ENCODE data around the gene CYB5B. TPM values are rescaled to one million over a fixed set of nuclear protein-coding genes. Genes with fewer than 3 reads are reported as not detected.

CYB5B gene
- total RNA-seq, 1 donor, result 99.4 TPM

- TF ChIP-seq CTCF (IDR thresholded peaks at IDR 0.05; ENCODE audit: insufficient read depth, low read length), result no peak
- H3K4me3 ChIP-seq (ENCODE audit: low read depth, low read length), result no peak overlapping the region
- no peak for DNase-seq (ENCODE audit: low read depth)
Measured at GRCh38 chr16:69471121-69471520, 46.7 kb downstream of the CYB5B start.

- no peak overlapping the region for H3K4me3 ChIP-seq (ENCODE audit: low read depth, low read length)
- no peak for DNase-seq (ENCODE audit: low read depth)
- no peak for TF ChIP-seq CTCF (IDR thresholded peaks at IDR 0.05; ENCODE audit: insufficient read depth, low read length)
Measured at GRCh38 chr16:69474408-69474807, 50.0 kb downstream of the CYB5B start.

- peak; percentile 86 for DNase-seq (ENCODE audit: low read depth)
- no peak for TF ChIP-seq CTCF (IDR thresholded peaks at IDR 0.05; ENCODE audit: insufficient read depth, low read length)
- no peak overlapping the region for H3K4me3 ChIP-seq (ENCODE audit: low read depth, low read length)
Measured at GRCh38 chr16:69476920-69477443, 52.6 kb downstream of the CYB5B start.

- DNase-seq (ENCODE audit: low read depth), result peak; percentile 55
- H3K4me3 ChIP-seq (ENCODE audit: low read depth, low read length), result no peak overlapping the region
- TF ChIP-seq CTCF (IDR thresholded peaks at IDR 0.05; ENCODE audit: insufficient read depth, low read length), result no peak
Measured at GRCh38 chr16:69477546-69477945, 53.1 kb downstream of the CYB5B start.

GRCh38 chr16:69478685-69479084, 54.3 kb downstream of the CYB5B start:
- TF ChIP-seq CTCF (IDR thresholded peaks at IDR 0.05; ENCODE audit: insufficient read depth, low read length), result no peak
- no peak overlapping the region for H3K4me3 ChIP-seq (ENCODE audit: low read depth, low read length)
- DNase-seq (ENCODE audit: low read depth), result no peak

- TF ChIP-seq CTCF (IDR thresholded peaks at IDR 0.05; ENCODE audit: insufficient read depth, low read length), result no peak
- H3K4me3 ChIP-seq (ENCODE audit: low read depth, low read length), result no peak overlapping the region
- no peak for DNase-seq (ENCODE audit: low read depth)
Measured at GRCh38 chr16:69479775-69480174, 55.4 kb downstream of the CYB5B start.

GRCh38 chr16:69481901-69482341, 57.5 kb downstream of the CYB5B start:
- no peak overlapping the region for H3K4me3 ChIP-seq (ENCODE audit: low read depth, low read length)
- peak; percentile 93 for DNase-seq (ENCODE audit: low read depth)
- peak; percentile 16 for TF ChIP-seq CTCF (IDR thresholded peaks at IDR 0.05; ENCODE audit: insufficient read depth, low read length)

Measured in fibroblast of the aortic adventitia (primary cell).